ENCODE measurements around the gene GALNTL6.
"Not testable (repeated sequence)": the region's sequence is repeated elsewhere in the genome, so short reads cannot be mapped to it uniquely, and the experiment has no call there.

The GALNTL6 gene

DNA sequence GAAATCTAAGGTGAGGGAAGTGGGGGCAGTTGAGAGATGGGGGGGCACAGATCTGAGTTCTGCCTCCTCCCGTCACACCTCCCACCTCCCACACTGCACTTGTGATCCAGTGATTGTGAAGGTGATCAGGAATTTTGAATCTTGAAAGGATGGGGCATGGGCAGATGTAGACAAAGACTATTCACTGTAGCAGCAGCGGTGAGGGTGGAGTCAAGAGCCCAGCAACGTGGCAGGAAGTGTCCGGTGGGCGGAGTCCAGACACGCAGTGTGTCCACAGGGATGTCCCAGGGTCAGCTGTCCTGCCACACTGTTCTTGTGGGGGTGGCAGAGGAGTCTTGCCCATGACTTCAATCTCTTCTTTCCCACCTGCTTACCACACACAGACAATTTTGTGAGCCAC lies 1024.9 kb downstream of the GALNTL6 start:
- DNase-seq = no peak

DNA sequence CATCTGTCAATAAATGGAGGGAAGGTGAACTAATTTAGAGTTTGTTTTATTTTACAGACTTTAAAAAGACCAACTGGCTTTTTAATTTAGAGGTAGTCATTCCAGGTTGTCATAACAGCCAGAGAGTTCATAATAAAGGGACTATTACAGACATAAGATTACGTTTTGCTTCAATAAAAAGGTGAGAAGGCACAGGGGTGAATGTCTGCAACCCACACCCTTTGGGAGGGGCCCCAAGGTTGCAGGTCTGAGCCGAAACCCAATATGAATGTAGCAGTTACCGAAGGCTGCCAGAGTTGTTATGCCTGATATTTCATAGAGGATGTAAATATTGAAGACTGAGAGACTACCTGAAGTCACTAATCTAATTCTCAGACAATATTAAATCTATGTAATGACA lies 1025.7 kb downstream of the GALNTL6 start:
- DNase-seq = no peak

DNA sequence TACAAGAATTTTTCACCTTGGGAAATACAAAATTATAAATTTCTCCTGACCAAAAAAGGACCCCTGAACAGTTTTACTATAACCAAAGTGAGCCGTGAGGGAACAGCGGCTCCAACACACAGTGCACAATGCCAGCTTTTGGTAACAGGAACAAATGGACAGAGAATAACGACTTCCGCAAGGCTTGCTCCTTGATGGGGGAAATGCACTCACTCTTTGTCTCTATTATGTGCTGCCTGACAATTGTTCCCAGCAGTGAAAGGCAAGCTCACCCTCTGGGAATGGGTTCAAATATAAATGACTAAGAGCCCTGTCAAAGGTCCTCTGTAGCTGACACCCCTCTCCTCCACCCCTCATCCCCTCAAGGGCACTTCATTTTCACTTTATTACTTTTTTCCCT lies 1029.6 kb downstream of the GALNTL6 start:
- DNase-seq = no peak

DNA sequence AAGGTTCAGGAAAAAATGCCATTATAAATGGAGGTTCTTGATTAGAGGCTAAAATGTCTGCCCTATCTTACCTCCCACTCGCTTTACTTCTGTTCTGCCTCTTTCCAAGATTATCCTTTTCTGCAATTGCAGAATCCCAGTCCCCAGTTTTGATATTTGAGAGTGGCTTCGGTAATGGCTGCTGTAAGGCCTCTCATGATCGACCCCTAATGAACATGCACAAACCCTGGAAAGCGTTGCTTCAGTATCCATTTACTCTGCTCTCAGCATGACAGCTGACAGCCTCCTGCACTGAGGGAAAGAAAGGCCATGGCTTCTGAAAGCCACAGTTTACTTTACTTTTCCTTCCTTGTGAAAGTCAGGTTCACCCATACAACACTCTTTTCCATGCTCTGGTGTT lies 1030.0 kb downstream of the GALNTL6 start:
- no peak for DNase-seq

DNA sequence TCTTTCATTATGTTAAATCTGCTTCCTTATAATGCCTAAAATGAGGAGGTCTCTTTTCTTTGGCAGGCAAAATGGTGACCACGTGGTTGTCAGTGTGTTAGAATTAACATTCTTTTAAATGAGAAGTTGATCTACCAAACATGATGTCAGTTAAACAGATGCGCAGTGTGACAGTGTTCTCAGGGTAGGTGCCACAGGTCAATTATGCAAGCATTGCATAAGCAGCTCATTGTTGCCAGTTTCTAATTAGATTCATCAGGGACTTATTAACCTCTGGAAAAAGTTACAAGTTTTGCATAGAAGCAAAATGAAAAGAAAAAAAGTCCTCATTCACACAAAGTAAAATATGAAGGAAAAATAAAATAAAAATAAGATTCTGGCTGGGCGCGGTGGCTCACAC lies 1031.4 kb downstream of the GALNTL6 start:
- DNase-seq = no peak

- DNase-seq = no peak
These were observed 1032.1 kb downstream of the GALNTL6 start for GRCh38 chr4:172845281-172845680.

- no peak for DNase-seq
These were observed 1037.6 kb downstream of the GALNTL6 start for GRCh38 chr4:172850838-172851237.

- no peak for DNase-seq
These were observed 1038.3 kb downstream of the GALNTL6 start for GRCh38 chr4:172851534-172851933.

GRCh38 chr4:172857026-172857425 lies 1043.8 kb downstream of the GALNTL6 start:
- DNase-seq = no peak

DNA sequence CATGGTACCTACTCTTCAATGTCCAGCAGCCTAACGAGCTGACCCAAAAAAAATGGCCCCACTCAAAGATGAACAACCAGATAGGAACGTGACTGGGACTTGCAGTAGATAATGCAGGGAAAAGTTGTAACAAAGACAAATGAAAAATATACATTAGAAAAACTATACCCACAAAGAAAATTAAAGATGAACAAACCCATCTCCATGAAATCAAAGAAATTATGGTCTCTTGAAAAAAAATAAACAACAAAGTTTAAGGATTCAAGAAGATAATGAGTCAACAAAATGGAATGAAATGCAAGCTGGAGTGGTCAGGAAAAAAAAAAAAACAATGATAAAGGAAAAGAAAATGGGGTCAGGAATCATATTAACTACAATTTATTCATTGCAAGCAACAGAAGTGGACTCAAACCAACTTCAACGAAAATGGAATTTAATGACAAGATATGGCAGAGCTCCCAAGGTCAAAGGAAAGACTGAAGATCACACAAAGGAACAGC lies 1045.6 kb downstream of the GALNTL6 start:
- no peak for DNase-seq

GRCh38 chr4:172865103-172865502 lies 1051.9 kb downstream of the GALNTL6 start:
- no peak for DNase-seq

GRCh38 chr4:172865531-172866127 lies 1052.4 kb downstream of the GALNTL6 start:
- no peak for DNase-seq

DNA sequence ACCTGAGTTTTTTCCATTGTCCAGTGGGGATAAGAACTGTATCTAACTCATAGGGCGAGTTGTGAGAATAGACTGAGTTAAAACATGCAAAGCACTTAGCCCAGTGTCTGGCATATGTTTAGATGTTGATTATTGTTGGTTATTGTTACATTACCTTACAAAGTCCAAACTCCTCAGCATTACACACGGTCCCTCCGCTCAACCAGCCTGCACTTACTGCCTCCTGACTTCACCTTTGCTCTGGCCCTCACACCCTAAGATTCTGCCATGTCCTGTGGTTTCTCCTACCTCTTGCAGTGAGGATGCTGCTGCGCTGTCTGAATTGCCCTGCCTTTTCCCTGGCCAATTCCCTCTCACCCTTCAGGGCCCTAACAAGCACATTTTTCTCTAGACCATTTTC lies 1053.2 kb downstream of the GALNTL6 start:
- DNase-seq = no peak

DNA sequence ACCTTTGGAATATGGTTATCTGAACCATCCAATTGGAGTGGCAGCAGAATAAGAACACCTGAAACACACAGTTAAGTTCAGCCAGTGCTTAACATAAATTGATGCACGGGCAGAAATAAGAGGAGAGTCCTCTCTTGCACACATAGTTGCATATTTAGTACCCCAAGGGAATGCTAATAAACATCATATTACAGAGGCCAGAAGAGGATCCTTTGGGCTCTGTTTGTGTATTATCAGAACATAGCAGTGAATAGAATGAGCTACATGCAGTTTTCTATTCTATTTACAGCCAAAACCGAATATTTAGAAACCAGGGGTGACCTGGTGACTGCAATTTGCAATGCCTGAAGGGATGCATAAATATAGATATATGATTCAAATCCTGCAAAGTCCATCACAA lies 1054.6 kb downstream of the GALNTL6 start:
- no peak for DNase-seq

- DNase-seq = no peak
These were observed 1055.1 kb downstream of the GALNTL6 start for GRCh38 chr4:172868271-172868670.

GRCh38 chr4:172869621-172870268 lies 1056.5 kb downstream of the GALNTL6 start:
- no peak for DNase-seq

GRCh38 chr4:172871381-172871780 lies 1058.2 kb downstream of the GALNTL6 start:
- DNase-seq = no peak

DNA sequence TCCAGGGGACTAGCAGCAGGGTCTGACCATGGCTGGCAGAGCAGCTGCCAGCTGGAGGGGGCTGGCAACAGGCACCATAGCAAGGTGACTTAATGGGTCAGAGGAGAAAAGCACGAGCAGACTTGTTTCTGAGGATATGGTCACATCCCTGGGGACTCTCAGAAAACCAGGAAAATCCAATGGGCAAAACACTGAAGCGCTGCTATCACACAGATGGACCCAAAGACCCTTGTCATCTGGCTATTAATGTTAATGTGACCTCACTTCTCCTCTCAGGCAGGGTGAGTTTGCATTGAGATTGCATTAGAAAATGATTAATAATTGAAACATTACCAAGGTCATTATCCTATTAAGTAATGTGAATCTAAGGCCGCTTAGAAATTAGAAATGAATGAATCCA lies 1061.7 kb downstream of the GALNTL6 start:
- DNase-seq = no peak

- no peak for DNase-seq
These were observed 1063.2 kb downstream of the GALNTL6 start for GRCh38 chr4:172876394-172876793.

DNA sequence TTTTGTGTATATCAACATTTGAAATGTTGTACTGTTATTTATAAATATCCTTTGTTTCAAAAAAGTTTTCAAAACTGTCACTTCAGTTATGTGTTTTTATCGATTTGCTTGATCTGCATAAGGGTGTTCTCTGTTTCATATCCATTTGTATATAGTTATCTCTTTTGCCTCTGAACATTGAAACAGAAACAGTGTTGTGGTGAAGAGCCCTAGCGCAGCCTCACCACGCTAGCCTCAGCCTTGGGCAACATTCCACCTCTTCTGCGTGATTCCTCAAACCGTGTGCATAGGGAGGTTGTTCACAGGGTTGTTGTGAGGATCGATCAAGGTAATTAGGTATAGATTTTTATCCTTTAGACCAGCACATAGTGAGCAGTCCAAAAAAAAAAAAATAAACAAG lies 1068.4 kb downstream of the GALNTL6 start:
- DNase-seq = no peak

DNA sequence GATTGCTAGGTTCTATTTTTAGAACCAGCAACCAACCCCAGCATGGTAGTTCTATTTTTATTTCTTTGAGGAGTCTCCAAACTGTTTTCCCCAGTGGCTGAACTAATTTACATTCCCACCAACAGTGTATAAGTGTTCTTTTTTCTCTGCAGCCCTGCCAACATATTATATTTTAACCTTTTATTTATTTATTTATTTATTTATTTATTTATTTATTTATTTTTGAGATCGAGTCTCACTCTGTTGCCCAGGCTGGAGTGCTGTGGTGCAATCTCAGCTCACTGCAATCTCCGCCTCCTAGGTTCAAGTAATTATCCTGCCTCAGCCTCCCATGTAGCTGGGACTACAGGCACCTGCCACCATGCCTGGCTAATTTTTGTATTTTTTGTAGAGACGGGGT lies 1074.2 kb downstream of the GALNTL6 start:
- DNase-seq = not testable (repeated sequence)

DNA sequence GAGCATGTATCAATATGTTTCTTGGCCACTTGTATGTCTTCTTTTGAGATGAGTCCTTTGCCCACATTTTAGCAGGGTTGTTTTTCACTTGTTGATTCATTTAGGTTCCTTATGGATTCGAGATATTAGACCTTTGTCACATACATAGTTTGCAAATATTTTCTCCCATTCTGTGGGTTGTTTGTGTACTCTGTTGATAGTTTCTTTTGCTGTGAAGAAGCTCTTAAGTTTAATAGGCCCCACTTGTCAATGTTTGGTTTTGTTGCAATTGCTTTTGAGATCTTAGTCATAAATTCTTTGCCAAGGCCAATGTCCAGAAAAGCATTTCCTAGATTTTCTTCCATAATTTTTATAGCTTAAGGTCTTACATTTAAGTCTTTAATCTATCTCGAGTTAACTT lies 1074.8 kb downstream of the GALNTL6 start:
- DNase-seq = no peak

- DNase-seq = no peak
These were observed 1079.1 kb downstream of the GALNTL6 start for GRCh38 chr4:172892300-172892699.

DNA sequence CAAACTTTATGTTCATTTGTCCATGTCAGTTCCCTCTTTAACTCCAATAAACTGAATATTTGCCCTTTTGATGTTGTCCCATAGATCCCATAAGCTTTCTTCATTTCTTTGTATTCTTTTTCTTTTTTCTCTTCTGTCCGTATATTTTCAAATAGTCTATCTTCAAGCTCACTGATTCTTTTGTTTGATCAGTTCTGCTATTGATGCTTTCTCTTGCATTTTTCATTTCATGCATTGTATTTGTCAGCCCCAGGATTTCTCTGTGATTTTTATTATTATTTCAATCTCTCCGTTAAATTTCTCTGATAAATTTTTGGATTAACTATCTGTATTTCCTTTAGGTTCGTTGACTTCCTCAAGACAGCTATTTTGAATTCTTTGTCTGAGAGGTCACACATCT lies 1082.5 kb downstream of the GALNTL6 start:
- DNase-seq = no peak

- DNase-seq = no peak
These were observed 1083.8 kb downstream of the GALNTL6 start for GRCh38 chr4:172897046-172897445.

Data from activated naive CD4-positive, alpha-beta T cell treated with Interleukin-2 at 50 U/mL for 16 hours (primary cell).